Endothelial cell of umbilical vein (primary cell): ENCODE measurements around the gene SPEM1.

Experiments used
- EZH2 ChIP-seq: IDR thresholded peaks from 2 replicates; pipeline ENCODE4 v1.6.1; 2012; ENCODE audit warnings: borderline replicate concordance, low read depth, mild to moderate bottlenecking, moderate library complexity, low read length, inconsistent platforms; ENCODE audit not compliant: severe bottlenecking
- GATA2 ChIP-seq: IDR thresholded peaks from 2 replicates; pipeline ENCODE4 v1.7.0; 2011; ENCODE audit warnings: low read depth, mild to moderate bottlenecking, moderate library complexity, mixed read lengths, low read length; ENCODE audit not compliant: insufficient read length, insufficient read depth
- POLR2A ChIP-seq: IDR thresholded peaks from 2 replicates; pipeline ENCODE4 v1.6.1; 2012; ENCODE audit warnings: low read depth, mild to moderate bottlenecking, control low read depth, low read length
- POLR2AphosphoS5 ChIP-seq: IDR thresholded peaks from 2 replicates; pipeline ENCODE4 v1.6.1; 2012; ENCODE audit warnings: low read depth, mild to moderate bottlenecking, control low read depth, low read length, moderate library complexity; ENCODE audit not compliant: insufficient read depth
- TF ChIP-seq, protein P1 (sequence below), 2 donors: IDR thresholded peaks; 1 replicate in 1 of 2; 2 replicates in 1 of 2; pipeline ENCODE4 v1.5.1; 2011; ENCODE audit warnings: low read length in 2 of 2, mild to moderate bottlenecking in 2 of 2, moderate library complexity in 2 of 2, control low read depth in 1 of 2, inconsistent platforms in 1 of 2, low read depth in 1 of 2; ENCODE audit not compliant: insufficient read depth in 1 of 2; ENCODE audit errors: extremely low read depth in 1 of 2

DNA sequence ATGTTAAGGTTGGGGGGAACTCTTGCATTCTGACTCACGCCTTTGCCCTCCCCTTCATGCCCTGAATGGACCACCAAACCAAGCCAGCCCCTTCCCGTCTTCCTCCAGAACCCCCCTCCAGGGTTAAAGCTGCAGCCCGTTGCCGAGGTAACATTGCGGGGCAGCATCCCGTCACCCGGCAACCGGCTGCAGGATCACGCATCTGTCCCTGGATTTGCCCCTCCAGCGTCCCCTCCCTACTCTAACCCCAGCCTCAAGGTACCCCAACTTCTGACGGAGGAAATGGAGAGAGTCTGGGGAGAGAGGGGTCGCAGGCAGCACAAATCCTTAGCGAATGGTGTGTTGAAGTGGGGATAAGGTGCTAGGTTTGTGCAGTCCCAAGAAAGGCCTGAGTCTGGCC is 13.0 kb upstream of the SPEM1 start:
- TF ChIP-seq, protein P1, sequence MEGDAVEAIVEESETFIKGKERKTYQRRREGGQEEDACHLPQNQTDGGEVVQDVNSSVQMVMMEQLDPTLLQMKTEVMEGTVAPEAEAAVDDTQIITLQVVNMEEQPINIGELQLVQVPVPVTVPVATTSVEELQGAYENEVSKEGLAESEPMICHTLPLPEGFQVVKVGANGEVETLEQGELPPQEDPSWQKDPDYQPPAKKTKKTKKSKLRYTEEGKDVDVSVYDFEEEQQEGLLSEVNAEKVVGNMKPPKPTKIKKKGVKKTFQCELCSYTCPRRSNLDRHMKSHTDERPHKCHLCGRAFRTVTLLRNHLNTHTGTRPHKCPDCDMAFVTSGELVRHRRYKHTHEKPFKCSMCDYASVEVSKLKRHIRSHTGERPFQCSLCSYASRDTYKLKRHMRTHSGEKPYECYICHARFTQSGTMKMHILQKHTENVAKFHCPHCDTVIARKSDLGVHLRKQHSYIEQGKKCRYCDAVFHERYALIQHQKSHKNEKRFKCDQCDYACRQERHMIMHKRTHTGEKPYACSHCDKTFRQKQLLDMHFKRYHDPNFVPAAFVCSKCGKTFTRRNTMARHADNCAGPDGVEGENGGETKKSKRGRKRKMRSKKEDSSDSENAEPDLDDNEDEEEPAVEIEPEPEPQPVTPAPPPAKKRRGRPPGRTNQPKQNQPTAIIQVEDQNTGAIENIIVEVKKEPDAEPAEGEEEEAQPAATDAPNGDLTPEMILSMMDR (IDR thresholded peaks at IDR 0.05; ENCODE audit: extremely low read depth in 1 of 2, insufficient read depth in 1 of 2, low read depth in 1 of 2, low read length in 2 of 2), result no peak
- no peak for TF ChIP-seq GATA2
- TF ChIP-seq POLR2AphosphoS5, result no peak
- no peak for TF ChIP-seq EZH2
- no peak for TF ChIP-seq POLR2A
